Glutamatergic neuron (in vitro differentiated cells): ENCODE measurements around the gene B4GALNT4. TPM values are rescaled to one million over a fixed set of nuclear protein-coding genes. Genes with fewer than 3 reads are reported as not detected.

ENCODE experiments used
- DNase-seq: peaks from one replicate; pipeline ENCODE4 v3.0.0; 2022
- H3K27ac Mint-ChIP-seq: one replicate; pipeline ENCODE4 v1.8.0; 2020; ENCODE audit warnings: mild to moderate bottlenecking, mixed read lengths, inconsistent platforms; ENCODE audit not compliant: unreplicated experiment
- H3K27me3 Mint-ChIP-seq: one replicate; pipeline ENCODE4 v1.8.0; 2020; ENCODE audit warnings: mild to moderate bottlenecking, moderate library complexity, mixed read lengths, inconsistent platforms; ENCODE audit not compliant: unreplicated experiment
- H3K36me3 Mint-ChIP-seq: one replicate; pipeline ENCODE4 v1.8.0; 2020; ENCODE audit warnings: mild to moderate bottlenecking, mixed read lengths, inconsistent platforms; ENCODE audit not compliant: unreplicated experiment
- H3K4me1 Mint-ChIP-seq: one replicate; pipeline ENCODE4 v1.8.0; 2020; ENCODE audit warnings: mild to moderate bottlenecking, low read depth, mixed read lengths, inconsistent platforms; ENCODE audit not compliant: unreplicated experiment
- H3K4me3 Mint-ChIP-seq: one replicate; pipeline ENCODE4 v1.8.0; 2020; ENCODE audit warnings: mild to moderate bottlenecking, mixed read lengths, inconsistent platforms; ENCODE audit not compliant: unreplicated experiment
- H3K9me3 Mint-ChIP-seq: one replicate; pipeline ENCODE4 v1.8.0; 2020; ENCODE audit warnings: mild to moderate bottlenecking, moderate library complexity, mixed read lengths, inconsistent platforms; ENCODE audit not compliant: unreplicated experiment
- CTCF ChIP-seq: fragments of 200-600 bp; sonication (generic); IDR thresholded peaks from one replicate; pipeline ENCODE4 v1.5.0; 2021; ENCODE audit not compliant: partially characterized antibody, unreplicated experiment
- total RNA-seq: library from RNA; stranded (reverse); fragmentation: NEBNext Ultra II Directional; extraction: Animal tissue kit (Norgen Biotek cat#: 25700); gene quantifications from one replicate; pipeline ENCODE4 v1.2.1, GENCODE V29; 2021; ENCODE audit not compliant: unreplicated experiment

Gene B4GALNT4
- total RNA-seq, 1 donor from 2014 or later: 418 TPM

DNA sequence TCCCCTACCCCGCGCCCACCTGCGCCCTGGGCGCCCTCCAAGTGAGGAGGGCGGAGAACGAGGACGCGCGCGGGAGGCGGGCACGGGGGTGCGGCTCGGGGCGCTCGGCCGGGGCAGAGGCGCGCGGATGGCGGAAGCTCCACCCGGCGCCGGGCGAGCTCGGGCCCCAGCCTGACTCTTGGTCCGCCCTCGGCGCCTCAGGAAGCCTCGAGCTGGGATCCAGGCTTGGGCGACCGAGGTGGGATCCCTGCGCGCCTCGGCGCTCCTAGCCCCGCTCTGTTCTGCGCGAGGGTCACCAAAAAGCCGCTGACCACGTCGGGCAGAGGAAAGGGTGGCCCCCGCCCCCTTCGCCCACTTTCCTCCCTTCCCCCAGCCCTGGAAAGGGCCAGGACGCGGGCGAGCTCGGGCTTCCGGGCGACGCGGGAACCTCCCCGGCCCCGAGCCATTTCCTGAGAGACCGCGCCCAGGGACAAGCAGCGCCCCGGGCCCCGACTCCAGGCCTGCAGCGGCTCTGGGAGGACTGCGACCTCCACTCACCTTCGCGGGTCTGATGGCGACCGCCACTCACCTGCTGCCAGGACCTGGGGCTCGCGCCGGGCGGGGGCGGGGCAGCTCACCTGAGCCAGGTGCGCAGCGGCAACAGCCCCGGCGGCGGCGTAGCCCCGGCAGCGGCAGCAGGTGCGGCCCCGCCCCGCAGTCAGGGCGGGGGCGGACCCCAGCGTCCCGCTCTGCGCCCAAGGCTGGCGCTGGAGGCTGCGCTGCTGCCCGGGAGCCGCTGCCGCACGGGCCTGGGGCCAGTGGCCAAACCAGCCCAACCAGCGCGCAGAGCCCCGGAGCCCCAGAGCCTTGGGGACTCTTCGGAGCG lies 47.7 kb downstream of the B4GALNT4 start:
- Mint-ChIP-seq H3K9me3 (peaks cover 1% of the 10 kb centered on the region), H3K4me1 (peaks cover 1% of the 10 kb centered on the region), H3K4me3 (no peak overlapping the region), H3K27ac (no peak overlapping the region), H3K27me3 (peaks cover 10% of the 10 kb centered on the region), H3K36me3 (no peaks in the 10 kb centered on the region)
- no peak for DNase-seq
- TF ChIP-seq CTCF: no peak

- Mint-ChIP-seq H3K4me3 (peak overlapping the region; percentile 76), H3K36me3 (no peaks in the 10 kb centered on the region), H3K27me3 (peaks cover 10% of the 10 kb centered on the region), H3K9me3 (peaks cover 1% of the 10 kb centered on the region), H3K27ac (no peak overlapping the region), H3K4me1 (peaks cover 1% of the 10 kb centered on the region)
- TF ChIP-seq CTCF: no peak
- no peak for DNase-seq
Measured at GRCh38 chr11:417652-418342, 48.5 kb downstream of the B4GALNT4 start.

DNA sequence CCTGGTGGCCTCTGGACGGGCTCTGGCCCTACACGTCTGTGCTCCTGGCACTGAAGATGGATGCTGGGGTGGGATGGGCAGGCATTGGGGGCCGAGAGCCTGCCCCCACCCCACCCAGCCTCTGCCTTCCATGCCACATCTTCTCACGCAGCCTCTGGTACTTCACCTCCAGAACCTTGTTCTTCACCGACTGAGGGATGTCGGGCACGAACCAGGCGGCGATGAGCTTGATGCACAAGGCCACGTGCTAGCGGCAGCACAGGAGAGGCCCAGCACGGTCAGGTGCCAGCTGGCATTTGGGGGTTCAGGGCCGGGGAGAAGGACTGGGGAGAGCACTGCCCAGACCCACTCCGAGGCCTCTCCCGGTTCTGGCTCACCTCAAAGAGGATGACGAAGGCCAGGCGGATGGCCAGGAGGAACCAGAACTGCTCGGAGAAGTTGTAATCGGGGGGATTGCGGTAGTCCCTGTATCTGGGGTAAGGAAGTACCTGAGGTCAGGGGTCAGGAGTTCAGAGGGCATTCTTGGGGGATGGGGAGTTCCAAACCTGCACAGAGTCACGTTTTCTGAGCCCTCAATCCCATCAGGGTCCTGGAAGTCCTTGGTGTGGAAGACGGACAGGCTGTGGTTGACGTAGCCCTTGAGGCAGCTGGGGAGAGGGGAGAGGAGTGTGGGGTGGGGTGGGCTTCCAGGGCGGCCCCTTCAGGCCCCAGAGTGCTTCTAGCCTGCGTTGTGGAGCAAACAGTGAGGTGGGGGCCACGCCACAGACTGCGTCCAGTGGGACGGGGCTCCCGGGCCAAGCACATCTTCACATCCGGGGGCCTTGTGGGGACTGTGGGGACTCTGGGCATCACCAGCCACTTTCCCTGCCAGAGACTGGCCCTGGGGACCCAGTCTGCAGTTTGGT lies 49.3 kb downstream of the B4GALNT4 start:
- Mint-ChIP-seq H3K9me3 (peaks cover 1% of the 10 kb centered on the region), H3K27me3 (peaks cover 10% of the 10 kb centered on the region), H3K27ac (no peak overlapping the region), H3K4me3 (no peak overlapping the region), H3K4me1 (peaks cover 1% of the 10 kb centered on the region), H3K36me3 (no peaks in the 10 kb centered on the region)
- TF ChIP-seq CTCF: no peak
- no peak for DNase-seq

DNA sequence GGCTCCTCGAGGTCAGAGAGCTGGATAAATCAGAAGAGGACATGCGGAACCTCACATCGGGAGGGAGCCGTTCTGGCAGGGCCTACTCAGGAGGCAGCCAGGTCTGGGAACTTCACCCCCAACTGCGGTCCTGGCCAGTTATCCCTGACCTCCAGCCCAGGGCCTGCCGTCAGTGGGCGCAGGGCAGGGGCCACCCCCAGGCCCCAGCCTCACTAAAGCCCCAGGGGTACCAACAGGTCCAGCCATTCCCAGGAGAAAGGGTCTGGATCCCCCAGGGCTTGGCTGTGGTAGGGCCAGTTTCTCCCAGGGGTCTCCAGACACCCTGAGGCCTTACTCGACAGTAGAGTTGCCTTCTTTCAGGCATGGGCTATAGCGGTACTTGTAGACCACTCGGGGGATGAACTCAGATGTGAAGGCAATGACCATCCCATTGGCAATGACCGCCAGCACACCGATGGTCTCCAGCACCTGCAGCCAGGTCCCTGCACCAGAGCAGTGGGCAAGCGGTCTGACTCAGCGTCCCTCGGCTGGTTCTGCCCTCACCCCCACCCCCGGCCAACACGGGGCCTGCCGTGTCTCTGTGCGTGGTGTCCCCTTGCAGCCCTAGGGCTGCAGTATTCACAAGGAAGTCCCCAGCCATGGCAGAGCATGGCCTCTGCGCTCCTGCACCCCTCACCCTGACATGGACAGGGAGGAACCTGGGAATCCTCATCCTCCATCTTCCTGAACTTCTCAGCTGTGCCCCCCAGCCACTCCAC lies 50.1 kb downstream of the B4GALNT4 start:
- no peak overlapping the region for H3K4me3 Mint-ChIP-seq
- no peak for TF ChIP-seq CTCF
- DNase-seq: no peak
- peaks cover 1% of the 10 kb centered on the region for H3K9me3 Mint-ChIP-seq
- no peak overlapping the region for H3K27ac Mint-ChIP-seq
- peaks cover 3% of the 10 kb centered on the region for H3K36me3 Mint-ChIP-seq
- H3K4me1 Mint-ChIP-seq: peaks cover 1% of the 10 kb centered on the region
- peaks cover 9% of the 10 kb centered on the region for H3K27me3 Mint-ChIP-seq
